Measurements from ENCODE around the gene OLR1. TPM values are rescaled to one million over a fixed set of nuclear protein-coding genes. Genes with fewer than 3 reads are reported as not detected.
A peak's percentile ranks its signal among the peaks of the same experiment; 100 is the strongest.
"Not testable (repeated sequence)": the region's sequence is repeated elsewhere in the genome, so short reads cannot be mapped to it uniquely, and the experiment has no call there.

The OLR1 gene
- total RNA-seq: not detected in 2 replicates

DNA sequence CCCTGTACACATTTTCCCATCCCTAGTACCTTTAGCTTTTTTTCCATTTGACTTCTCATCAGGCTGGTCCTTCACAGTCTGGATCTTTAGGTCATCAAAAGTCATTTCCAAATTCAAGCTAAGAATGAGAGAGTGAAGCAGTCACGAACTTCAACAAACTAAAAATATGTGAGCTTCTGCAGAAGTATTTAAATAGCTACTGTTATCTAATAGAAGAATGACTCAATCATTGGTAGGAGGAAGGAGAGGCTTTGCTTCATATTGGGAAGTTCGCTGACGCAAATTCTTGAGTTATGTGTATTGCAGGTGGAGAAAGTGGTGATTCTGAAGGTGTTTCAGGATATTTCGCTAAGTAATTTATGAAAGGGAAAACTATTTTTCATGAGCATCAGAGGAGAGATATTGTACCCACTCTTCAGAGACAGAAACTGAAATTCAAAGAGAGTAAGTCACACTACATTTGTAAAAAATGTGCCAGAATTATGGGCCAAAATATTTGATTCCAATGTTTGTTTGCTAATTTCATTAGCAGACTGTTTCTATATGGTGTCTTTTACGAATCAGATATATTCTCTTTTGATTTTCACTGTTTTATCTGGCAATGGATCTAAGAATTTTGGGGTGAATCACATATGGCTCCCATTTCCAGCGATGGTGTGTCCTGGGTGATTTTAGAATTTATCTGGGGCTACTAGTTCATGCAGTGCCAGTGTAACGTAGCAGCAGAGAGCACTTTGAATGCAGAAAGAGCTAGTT is at the start of gene OLR1:
Gene OLR1 (minus strand): TSS at position 160 of the 756 bp plus-strand sequence. CDS start 55 bp downstream, at position 105.
- DNase-seq (ENCODE audit: low read depth, low spot score): no peak

DNA sequence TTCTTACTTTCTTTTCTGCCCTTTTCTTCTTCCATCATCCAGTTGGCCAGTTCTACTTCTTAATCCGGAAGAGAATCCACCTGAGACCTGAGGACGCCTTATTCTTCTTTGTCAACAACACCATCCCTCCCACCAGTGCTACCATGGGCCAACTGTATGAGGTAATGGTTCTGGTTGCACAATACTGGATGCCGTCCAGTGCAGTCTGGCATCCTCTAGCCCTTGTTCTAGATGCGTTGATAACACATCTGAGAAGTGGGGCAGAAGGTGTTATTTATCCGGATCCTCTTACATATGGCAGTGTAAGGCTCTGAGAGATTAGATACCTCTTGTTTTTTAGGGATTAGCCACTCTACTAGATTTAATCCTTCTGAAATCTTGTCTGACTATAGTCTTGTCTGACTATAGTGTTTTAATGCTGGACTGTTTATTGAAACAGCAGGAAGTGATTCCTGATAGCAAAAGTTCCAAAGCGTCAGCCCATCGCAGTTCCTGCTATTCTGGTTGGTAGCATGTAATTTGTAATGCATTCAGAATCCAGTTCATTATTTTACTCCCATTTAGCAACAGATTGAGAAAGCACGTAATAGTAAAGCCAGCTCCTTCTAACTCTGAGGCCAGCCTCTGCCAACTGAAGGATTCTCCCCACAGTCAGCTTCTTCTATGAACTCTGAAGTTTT is 48.6 kb upstream of the OLR1 start:
- peak; percentile 82 for DNase-seq (ENCODE audit: low read depth, low spot score)

DNA sequence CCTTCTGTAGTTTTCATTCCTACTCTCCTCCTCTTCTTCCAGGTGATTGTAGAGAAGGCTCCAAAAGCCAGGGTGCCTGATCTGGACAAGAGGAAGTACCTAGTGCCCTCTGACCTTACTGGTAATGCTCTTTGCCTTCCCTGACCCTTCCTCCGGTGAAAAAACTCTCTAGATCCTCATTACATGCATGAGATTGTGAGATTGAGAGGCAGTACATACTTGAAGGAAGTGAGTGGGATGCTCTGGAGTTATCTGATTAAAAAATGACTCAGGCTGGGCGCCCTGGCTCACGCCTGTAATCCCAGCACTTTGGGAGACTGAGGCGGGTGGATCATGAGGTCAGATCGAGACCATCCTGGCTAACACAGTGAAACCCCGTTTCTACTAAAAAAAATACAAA is 46.1 kb upstream of the OLR1 start:
- no peak for DNase-seq (ENCODE audit: low read depth, low spot score)

DNA sequence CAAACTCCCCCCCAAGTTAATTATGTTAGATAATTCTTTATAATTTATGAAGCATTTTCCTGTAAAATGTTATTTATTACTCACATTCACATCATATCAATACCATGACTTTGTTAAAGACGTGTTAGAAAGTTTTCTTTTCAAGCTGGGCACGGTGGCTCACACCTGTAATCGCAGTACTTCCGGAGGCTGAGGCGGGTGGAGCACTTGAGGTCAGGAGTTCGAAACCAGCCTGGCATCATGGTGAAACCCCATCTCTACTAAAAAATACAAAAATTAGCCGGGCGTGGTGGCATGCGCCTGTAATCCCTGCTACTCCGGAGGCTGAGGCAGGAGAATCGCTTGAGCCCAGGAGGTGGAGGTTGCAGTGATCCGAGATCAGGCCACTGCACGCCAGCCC is 44.0 kb upstream of the OLR1 start:
- DNase-seq (ENCODE audit: low read depth, low spot score): not testable (repeated sequence)

DNA sequence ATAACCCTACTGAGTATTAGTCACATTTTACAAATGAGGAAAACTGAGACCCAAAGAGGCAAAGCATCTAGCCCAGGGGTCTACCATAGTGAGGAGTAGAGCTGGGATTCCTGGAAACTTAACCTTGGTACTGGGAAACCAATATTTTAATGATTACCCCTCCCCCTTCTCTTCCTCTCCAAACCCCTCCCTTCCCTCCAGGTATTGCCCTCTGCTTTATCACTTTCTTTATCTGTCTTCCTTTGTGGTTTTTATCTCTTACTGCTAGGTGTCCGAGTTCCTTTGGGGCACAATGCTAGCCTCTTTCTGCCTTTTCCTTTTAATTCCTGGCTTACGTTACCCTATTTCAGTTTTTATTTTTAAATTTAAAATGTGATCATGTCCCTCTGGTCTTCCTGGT is 43.5 kb upstream of the OLR1 start:
- DNase-seq (ENCODE audit: low read depth, low spot score): no peak

DNA sequence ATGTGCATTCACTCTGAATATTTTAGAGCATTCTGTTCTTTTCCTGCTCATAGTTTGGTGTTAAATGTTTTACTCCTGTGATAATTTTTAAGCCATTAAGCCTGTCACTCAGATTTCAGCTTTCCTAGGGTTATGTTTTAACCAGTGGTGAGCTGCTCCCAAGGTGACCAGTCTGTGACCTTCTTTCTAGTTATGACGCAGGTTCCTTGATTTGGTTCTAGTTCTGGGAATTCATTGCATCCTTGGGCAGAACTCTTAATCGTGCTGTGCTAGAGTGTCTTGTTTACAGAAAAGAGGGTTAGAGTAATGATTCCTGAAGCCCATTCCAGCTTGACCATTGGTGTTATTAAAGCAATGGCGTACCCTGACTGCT is 42.9 kb upstream of the OLR1 start:
- no peak for DNase-seq (ENCODE audit: low read depth, low spot score)

DNA sequence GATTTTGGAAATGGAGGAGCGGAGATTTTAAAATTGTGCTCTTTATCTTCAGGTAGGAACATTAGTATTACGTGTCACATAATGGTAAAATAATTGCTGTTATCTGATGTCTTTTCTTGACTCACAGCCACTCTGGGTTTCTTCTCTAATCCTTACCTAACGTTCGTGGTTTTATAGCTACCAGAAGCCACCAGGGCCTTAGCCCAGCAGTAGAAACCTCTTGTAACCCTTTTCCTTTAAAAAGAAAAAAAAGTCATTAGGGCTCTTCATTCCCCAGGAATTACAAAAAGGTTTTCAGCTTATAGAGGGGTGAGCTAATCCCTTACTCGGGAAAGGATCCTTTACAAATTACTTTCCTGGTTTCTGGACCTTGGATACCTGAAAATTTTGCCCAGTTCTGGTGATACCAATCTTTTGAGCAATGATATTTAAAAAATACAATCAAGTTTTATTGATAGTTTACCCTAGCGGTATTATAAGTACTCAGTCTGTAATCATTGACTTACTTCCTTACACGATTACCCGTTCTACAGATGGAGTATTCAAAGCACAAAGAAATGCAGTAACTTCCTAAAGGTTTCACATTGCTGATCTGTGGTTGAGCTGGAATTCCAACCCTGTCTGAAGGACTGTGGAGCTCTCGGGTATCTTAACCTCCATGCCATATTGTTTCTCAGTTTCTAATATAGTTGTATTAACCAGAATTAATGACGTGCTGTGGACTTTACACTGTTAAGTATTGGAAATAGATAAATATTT is 42.4 kb upstream of the OLR1 start:
- no peak for DNase-seq (ENCODE audit: low read depth, low spot score)

DNA sequence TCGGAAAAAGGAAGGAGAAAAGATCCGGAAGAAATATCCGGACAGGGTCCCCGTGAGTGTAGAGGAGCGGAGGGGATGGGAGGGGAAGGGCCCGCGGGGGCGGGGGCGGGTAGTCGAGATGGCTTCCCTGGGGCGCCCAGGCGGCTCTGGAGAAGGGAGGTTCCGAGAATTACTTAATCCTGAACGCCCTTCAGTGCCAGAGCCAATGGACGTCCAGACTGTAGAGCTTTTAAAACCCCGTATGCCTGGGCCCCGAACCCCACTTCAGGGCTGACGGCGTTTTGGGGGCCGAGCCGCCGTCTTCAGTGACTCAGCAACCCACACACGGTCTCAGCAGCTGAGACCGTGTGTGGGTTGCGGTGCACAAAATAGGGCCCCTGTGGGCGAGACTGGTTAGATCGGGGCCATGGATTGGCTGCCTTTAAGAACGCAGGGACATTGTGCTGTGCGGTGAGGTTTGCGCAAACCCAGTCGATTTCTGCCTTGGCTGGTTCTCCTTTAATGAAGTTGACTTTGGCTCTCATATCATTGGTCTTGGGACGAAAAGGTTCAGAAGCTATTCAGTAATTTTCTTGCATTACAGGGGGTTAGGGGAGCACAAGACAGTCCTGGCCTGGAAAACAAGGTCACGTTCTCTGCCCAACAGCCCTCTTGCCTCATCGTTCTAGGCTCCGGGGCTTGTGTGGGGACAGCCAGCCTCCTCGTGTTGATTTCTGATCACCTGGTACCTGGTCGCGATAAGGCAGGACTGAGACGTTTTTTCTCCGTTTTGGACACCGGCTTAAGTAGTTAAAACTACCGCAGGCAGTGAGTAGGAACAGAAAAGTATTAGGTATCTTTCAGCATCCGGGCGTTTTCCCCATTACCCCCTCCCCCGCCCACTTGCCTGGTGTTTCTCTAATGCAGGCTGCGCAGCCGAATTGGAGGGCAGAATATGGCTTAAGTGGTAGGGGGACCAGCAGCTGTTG is 41.5 kb upstream of the OLR1 start:
- DNase-seq (ENCODE audit: low read depth, low spot score): no peak

DNA sequence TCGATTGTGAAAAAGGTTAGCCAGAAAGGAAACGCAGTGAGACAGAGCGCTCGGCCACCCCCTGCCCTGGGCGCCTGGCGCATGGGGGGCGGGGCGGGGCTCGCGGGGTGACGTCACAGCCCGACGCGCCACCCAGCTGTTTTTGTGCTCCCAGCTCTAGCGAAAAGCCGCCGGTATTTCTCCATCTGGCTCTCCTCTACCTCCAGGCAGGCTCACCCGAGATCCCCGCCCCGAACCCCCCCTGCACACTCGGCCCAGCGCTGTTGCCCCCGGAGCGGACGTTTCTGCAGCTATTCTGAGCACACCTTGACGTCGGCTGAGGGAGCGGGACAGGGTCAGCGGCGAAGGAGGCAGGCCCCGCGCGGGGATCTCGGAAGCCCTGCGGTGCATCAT is 40.8 kb upstream of the OLR1 start, which contains the start of gene GABARAPL1:
Gene GABARAPL1 (plus strand): TSS at position 139 of the 393 bp plus-strand sequence. CDS start 253 bp downstream, at position 392.
- no peak for DNase-seq (ENCODE audit: low read depth, low spot score)

DNA sequence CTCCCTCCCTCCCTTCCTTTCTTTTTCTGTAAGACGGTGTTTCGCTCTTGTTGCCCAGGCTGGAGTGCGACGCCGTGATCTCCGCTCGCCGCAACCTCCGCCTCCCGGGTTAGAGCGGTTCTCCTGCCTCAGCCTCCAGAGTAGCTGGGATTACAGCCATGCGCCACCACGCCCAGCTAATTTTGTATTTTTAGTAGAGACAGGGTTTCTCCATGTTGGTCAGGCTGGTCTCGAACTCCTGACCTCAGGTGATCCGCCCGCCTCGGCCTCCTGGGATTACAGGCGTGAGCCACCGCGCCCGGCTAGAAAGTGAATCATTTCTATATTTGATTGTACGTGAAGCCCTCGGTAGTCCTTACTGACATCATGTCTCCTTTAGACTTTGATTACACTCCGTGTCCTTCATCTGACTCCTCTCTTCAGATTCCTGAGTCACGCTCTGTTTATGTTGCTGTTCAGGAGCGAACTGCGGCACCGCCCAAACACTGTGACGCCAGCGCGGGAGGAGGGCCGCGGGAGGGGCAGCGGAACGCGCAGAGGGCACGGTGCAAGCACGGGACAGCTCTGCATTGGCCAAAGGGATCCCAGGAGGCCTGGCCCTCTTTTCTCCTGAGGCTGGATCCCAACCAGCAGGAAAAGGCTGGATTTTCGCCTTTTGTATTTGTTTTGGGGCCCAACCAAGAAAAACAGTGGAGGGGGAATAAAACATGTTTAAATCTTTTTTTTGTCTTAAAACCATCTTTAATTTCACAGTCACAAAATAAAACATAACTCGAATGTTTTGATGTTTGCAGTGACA is 40.2 kb upstream of the OLR1 start:
- DNase-seq (ENCODE audit: low read depth, low spot score): peak; percentile 98

DNA sequence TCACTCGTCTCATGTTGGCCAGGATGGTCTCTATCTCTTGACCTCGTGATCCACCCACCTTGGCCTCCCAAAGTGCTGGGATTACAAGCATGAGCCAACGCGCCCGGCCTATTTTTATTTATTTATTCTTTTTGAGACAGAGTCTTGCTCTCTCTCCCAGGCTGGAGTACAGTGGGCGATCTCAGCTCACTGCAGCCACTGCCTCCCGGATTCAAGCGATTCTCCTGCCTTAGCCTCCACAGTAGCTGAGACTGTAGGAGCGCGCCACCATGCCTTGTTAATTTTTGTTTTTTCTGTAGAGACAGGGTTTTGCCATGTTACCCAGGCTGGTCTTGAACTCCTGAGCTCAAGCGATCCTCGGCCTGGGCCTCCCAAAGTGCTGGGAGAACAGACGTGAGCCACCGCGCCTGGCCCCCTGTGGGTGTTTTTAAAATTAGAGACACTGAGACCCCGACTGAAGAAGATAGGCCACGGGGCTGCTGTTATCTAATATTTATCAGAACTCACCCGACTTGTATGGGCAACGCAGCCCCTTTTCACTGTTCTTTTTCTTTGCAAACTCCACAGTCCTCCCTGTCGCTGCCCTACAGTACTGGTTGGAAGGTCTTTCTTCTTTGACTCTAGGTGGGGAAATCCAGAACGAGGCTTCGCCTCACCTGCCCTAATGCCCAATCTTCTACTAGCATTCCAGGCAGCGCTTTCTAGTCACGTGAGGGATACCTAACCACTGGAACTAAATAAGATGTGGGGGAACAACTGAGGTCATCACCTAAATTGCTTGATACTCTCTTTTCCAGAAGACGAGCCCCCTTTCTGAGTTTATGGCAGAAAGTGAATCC is 39.4 kb upstream of the OLR1 start:
- no peak for DNase-seq (ENCODE audit: low read depth, low spot score)

DNA sequence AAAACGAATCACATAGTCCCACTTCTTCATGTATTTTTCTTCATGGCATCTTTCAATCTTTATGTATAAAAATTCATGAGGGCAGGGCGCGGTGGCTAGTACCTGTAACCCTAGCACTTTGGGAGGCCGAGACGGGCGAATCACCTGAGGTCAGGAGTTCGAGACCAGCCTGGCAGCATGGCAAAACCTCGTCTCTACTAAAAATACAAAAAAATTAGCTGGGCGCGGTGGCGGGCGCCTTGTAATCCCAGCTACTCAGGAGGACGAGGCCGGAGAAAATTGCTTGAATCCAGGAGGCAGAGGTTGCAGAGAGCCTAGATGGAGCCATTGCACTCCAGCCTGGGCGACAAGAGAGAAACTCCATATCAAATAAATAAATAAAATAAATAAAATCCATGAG is 38.3 kb upstream of the OLR1 start:
- DNase-seq (ENCODE audit: low read depth, low spot score): no peak

DNA sequence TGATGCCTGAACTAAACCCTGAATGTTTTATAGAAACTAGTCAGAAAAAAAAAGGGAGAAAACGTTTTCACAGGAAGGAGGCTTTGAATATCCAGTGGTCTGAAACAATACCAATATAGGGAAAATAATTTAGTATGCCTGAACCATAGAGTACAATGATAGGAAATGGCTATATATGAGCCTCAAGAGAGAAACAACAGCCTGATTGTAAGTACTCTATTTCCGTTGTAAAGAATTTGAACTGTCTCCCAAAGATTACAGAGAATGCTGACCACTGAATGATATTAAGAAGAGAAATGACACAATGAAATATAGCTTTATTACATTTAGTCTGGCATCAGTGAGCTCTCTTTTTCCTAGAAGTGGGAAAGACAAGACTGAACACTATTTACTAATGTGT is 35.2 kb upstream of the OLR1 start:
- no peak for DNase-seq (ENCODE audit: low read depth, low spot score)

DNA sequence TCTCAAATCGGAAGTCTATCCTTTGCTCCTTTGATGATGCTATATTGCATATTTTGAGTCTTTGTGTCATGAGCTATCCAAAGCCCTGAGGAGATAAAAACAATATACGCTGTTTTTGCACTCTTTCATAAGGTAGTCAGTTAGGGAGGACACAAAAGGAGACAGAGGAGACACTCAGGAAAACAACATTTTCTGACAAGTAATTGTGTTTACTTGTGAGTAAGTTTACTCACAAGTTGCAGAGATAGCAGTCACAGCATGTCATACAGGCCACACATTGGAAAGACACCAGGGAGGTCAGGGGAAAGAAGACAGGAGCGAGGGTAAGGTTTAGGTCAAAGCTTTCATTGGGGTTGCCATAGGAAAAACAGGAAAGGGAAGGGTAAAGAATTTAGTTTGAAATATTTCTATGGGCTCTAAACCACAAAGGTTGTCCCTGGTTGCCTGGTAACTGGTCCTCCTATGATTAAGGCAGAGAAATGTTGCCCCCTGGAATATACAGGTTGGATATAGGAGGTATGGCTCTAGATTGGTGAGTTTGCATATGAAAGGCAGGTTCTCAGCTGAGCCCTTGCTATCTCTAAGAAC is 33.4 kb upstream of the OLR1 start:
- DNase-seq (ENCODE audit: low read depth, low spot score): no peak

DNA sequence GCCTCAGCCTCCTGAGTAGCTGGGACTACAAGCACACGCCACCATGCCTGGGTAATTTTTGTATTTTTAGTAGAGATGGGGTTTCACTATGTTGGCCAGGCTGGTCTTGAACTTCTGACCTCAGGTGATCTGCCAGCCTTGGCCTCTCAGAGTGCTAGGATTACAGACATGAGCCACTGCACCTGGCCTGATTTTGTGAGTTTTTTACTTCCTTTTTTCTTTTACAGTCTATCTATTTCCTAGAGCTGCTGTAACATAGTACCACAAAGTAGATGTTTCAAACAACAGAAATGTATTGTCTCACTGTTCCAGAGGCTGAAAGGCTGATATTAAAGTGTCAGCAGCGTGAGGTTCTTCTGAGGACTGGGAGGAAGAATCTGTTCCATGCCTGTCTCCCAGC is 32.6 kb upstream of the OLR1 start:
- not testable (repeated sequence) for DNase-seq (ENCODE audit: low read depth, low spot score)

DNA sequence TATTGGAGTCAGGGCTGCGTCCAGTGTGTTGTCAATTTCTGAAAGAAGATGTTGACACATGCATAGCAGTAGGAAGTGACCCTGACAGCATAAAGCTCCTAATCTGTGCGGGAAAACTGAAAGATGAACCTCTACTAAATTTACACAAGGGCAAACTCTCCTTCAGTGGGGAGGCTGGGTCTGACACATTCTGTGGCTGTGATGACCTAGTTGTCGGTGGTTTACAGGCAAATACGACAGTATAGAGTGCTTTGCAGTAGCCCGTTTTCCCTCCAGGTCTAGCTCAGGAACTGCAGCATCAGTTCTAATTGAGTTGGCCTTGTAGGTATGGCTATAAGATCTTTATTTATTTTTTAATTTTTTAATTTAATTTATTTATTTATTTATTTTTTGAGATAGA is 25.9 kb upstream of the OLR1 start:
- DNase-seq (ENCODE audit: low read depth, low spot score): no peak

DNA sequence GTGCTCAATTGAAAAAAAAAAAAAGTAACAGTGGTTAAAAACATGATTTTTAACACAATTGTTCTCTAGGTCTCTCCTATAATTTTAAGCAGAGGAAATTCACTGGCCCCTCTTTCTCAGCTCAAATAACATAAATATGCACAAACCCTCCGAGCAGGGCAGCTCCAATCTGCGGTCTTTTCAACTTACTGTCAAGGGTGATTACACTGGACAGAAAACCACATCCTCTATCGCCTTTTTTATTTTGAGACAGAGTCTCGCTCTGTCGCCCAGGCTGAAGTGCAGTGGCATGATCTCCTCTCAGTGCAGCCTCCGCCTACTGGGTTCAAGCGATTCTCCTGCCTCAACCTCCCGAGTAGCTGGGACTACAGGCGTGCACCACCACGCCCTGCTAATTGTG is 24.3 kb upstream of the OLR1 start:
- DNase-seq (ENCODE audit: low read depth, low spot score): no peak

DNA sequence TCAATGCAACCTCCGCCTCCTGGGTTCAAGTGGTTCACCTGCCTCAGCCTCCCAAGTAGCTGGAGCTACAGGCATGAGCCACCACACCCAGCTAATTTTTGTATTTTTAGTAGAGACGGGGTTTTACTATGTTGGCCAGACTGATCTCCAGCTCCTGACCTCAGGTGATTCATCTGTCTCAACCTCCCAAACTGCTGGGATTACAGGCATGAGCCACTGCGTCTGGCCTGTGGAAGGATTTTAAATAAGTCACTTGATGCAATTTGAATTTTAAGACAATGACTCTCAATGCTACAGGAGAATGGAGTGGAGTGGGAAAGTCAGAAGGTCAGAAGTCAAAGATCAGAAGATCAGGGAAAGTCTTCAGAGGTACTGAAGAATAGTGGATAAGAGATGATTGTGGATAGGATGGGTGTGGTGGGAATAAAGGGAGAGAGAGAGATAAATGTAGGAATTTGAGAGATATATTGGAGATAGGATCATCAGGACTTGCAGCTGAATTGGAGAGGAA is 22.3 kb upstream of the OLR1 start:
- DNase-seq (ENCODE audit: low read depth, low spot score): no peak

DNA sequence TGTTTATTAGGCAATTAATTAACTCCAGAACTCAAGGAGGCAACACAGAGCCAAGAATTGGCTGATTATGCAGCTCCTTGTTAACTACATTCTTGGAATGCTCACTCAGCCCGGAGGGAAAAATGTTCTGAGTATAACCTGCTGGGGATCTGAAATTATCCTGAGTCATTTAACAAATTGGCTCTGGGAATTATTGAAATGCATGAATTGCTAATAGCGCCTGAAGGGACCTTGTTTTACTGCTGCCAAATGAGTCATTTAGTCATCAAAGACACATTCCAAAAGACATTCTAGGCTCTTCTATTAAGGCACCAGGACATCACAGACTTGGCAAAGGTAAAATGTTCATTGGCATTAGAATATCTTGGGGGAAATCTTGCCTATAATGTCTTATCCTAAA is 19.9 kb upstream of the OLR1 start:
- no peak for DNase-seq (ENCODE audit: low read depth, low spot score)
